Neutrophil (primary cell): Measurements from ENCODE around the gene ARL16.

Experiments used
- H3K27ac ChIP-seq: fragments of 200-600 bp; sonication (generic); 2 replicates; pipeline ENCODE4 v1.5.1; 2016; ENCODE audit warnings: mild to moderate bottlenecking, moderate library complexity
- H3K27me3 ChIP-seq: fragments of 200-600 bp; sonication (generic); 2 replicates; pipeline ENCODE4 v1.6.0; 2016; ENCODE audit warnings: mild to moderate bottlenecking
- H3K36me3 ChIP-seq: fragments of 200-600 bp; sonication (generic); 2 replicates; pipeline ENCODE4 v1.5.1; 2017
- H3K4me1 ChIP-seq, 2 experiments: fragments of 200-600 bp in 1 of 2; sonication (generic) in 1 of 2; 1 replicate in 1 of 2; 2 replicates in 1 of 2; pipeline versions ENCODE4 v1.5.1 to v1.6.1; 2013 to 2016; ENCODE audit warnings: low read depth in 1 of 2, low read length in 1 of 2, mild to moderate bottlenecking in 1 of 2, moderate library complexity in 1 of 2; ENCODE audit not compliant: control insufficient read depth in 1 of 2, insufficient read depth in 1 of 2
- H3K4me3 ChIP-seq, 2 experiments: fragments of 200-600 bp in 1 of 2; sonication (generic) in 1 of 2; 1 replicate in 1 of 2; 2 replicates in 1 of 2; pipeline ENCODE4 v1.5.1; 2013 to 2016; ENCODE audit warnings: low read depth in 1 of 2, low read length in 1 of 2, mild to moderate bottlenecking in 1 of 2, moderate library complexity in 1 of 2
- H3K9me3 ChIP-seq: fragments of 200-600 bp; sonication (generic); 2 replicates; pipeline ENCODE4 v1.5.1; 2016
- CTCF ChIP-seq: fragments of 200-600 bp; sonication (generic); IDR thresholded peaks from 2 replicates; pipeline ENCODE4 v1.5.1; 2016; ENCODE audit warnings: antibody characterized with exemption

ARL16 gene

GRCh38 chr17:81664051-81664470, 19.5 kb downstream of the ARL16 start:
- Histone ChIP-seq H3K9me3 (no peaks in the 10 kb centered on the region), H3K36me3 (peaks cover 10% of the 10 kb centered on the region), H3K27ac (no peak overlapping the region), H3K4me3 (no peak overlapping the region), H3K4me1 (peaks cover 28 to 30% of the 10 kb centered on the region in 2 experiments), H3K27me3 (no peaks in the 10 kb centered on the region)
- no peak for TF ChIP-seq CTCF

- peaks cover 7% of the 10 kb centered on the region for H3K36me3 ChIP-seq
- no peak overlapping the region for H3K27ac ChIP-seq
- peaks cover 14 to 15% of the 10 kb centered on the region in 2 experiments for H3K4me1 ChIP-seq
- no peak overlapping the region for H3K4me3 ChIP-seq
- no peak for TF ChIP-seq CTCF
- H3K9me3 ChIP-seq = no peaks in the 10 kb centered on the region
- H3K27me3 ChIP-seq = no peaks in the 10 kb centered on the region
Observed at GRCh38 chr17:81662002-81662401, 21.6 kb downstream of the ARL16 start.

- H3K4me1 ChIP-seq = peaks cover 6% of the 10 kb centered on the region in 2 experiments
- H3K9me3 ChIP-seq = no peaks in the 10 kb centered on the region
- H3K27me3 ChIP-seq = no peaks in the 10 kb centered on the region
- no peak overlapping the region for H3K4me3 ChIP-seq
- no peak overlapping the region for H3K27ac ChIP-seq
- no peak for TF ChIP-seq CTCF
- peaks cover 7% of the 10 kb centered on the region for H3K36me3 ChIP-seq
Observed at GRCh38 chr17:81660441-81660840, 23.2 kb downstream of the ARL16 start.

GRCh38 chr17:81659038-81659437, 24.6 kb downstream of the ARL16 start:
- H3K27ac ChIP-seq = no peak overlapping the region
- no peaks in the 10 kb centered on the region for H3K4me1 ChIP-seq
- H3K27me3 ChIP-seq = peaks cover 3% of the 10 kb centered on the region
- H3K4me3 ChIP-seq = no peak overlapping the region
- TF ChIP-seq CTCF = no peak
- H3K36me3 ChIP-seq = no peaks in the 10 kb centered on the region
- no peaks in the 10 kb centered on the region for H3K9me3 ChIP-seq

GRCh38 chr17:81656835-81657234, 26.8 kb downstream of the ARL16 start:
- H3K4me3 ChIP-seq = no peak overlapping the region
- H3K9me3 ChIP-seq = no peaks in the 10 kb centered on the region
- H3K4me1 ChIP-seq = peaks cover 10% of the 10 kb centered on the region in 2 experiments
- peaks cover 13% of the 10 kb centered on the region for H3K27me3 ChIP-seq
- TF ChIP-seq CTCF = no peak
- no peaks in the 10 kb centered on the region for H3K36me3 ChIP-seq
- no peak overlapping the region for H3K27ac ChIP-seq
